H9 (cell line): ENCODE data around the gene FSTL4. TPM values are rescaled to one million over a fixed set of nuclear protein-coding genes. Genes with fewer than 3 reads are reported as not detected.

Experiments used
- DNase-seq: peaks from one replicate; pipeline ENCODE4 v3.0.0-alpha.2; 2017
- H2AFZ ChIP-seq: one replicate; pipeline ENCODE4 v1.6.1; 2013; ENCODE audit warnings: mild to moderate bottlenecking, low read length, control low read depth, moderate library complexity
- H2AK5ac ChIP-seq: 2 replicates; pipeline ENCODE4 v1.6.1; 2013; ENCODE audit warnings: low read length, control low read depth, mixed read lengths; ENCODE audit not compliant: insufficient read length
- H2BK120ac ChIP-seq: one replicate; pipeline ENCODE4 v1.6.1; 2013; ENCODE audit warnings: low read depth, mild to moderate bottlenecking, low read length, control low read depth, inconsistent platforms; ENCODE audit not compliant: poor library complexity, severe bottlenecking
- H2BK12ac ChIP-seq: 2 replicates; pipeline ENCODE4 v1.6.1; 2013; ENCODE audit warnings: low read length, control low read depth, mixed read lengths, low read depth; ENCODE audit not compliant: insufficient read length
- H2BK15ac ChIP-seq: 2 replicates; pipeline ENCODE4 v1.6.1; 2013; ENCODE audit warnings: low read depth, low read length, control low read depth
- H2BK20ac ChIP-seq: one replicate; pipeline ENCODE4 v1.6.1; 2013; ENCODE audit warnings: low read depth, mild to moderate bottlenecking, low read length, control low read depth, inconsistent platforms; ENCODE audit not compliant: poor library complexity, severe bottlenecking
- H2BK5ac ChIP-seq: 2 replicates; pipeline ENCODE4 v1.6.1; 2013; ENCODE audit warnings: low read length, control low read depth, mixed read lengths; ENCODE audit not compliant: insufficient read length
- H3K14ac ChIP-seq: 2 replicates; pipeline ENCODE4 v1.6.1; 2013; ENCODE audit warnings: low read length, control low read depth; ENCODE audit not compliant: insufficient read depth
- H3K18ac ChIP-seq: 2 replicates; pipeline ENCODE4 v1.6.1; 2013; ENCODE audit warnings: low read depth, mild to moderate bottlenecking, mixed read lengths, low read length, control low read depth; ENCODE audit not compliant: insufficient read length
- H3K23ac ChIP-seq: 2 replicates; pipeline ENCODE4 v1.6.1; 2013; ENCODE audit warnings: low read length, control low read depth, mixed read lengths, low read depth; ENCODE audit not compliant: insufficient read length
- H3K23me2 ChIP-seq: 2 replicates; pipeline ENCODE4 v1.6.1; 2013; ENCODE audit warnings: low read depth, mild to moderate bottlenecking, mixed read lengths, low read length, control low read depth; ENCODE audit not compliant: insufficient read length, poor library complexity, severe bottlenecking
- H3K27ac ChIP-seq: 2 replicates; pipeline ENCODE4 v1.5.1; 2013; ENCODE audit warnings: low read length, control low read depth, mixed read lengths, low read depth; ENCODE audit not compliant: insufficient read length
- H3K27me3 ChIP-seq: 2 replicates; pipeline ENCODE4 v1.6.1; 2013; ENCODE audit warnings: low read length, control low read depth, inconsistent platforms; ENCODE audit not compliant: insufficient read depth
- H3K4ac ChIP-seq: 2 replicates; pipeline ENCODE4 v1.6.1; 2013; ENCODE audit warnings: low read depth, mild to moderate bottlenecking, control low read depth, inconsistent platforms, low read length, moderate library complexity
- H3K4me1 ChIP-seq: 2 replicates; pipeline ENCODE4 v1.6.1; 2013; ENCODE audit warnings: low read length, control low read depth, inconsistent platforms; ENCODE audit not compliant: insufficient read depth
- H3K4me2 ChIP-seq: 2 replicates; pipeline ENCODE4 v1.6.1; 2013; ENCODE audit warnings: low read length, control low read depth, mixed read lengths; ENCODE audit not compliant: insufficient read length, insufficient read depth
- H3K56ac ChIP-seq: 2 replicates; pipeline ENCODE4 v1.6.1; 2013; ENCODE audit warnings: low read depth, mild to moderate bottlenecking, mixed read lengths, low read length, control low read depth; ENCODE audit not compliant: insufficient read length
- H3K79me1 ChIP-seq: 2 replicates; pipeline ENCODE4 v1.6.1; 2013; ENCODE audit warnings: low read depth, mild to moderate bottlenecking, moderate library complexity, low read length, control low read depth, inconsistent platforms; ENCODE audit not compliant: insufficient read depth, poor library complexity, severe bottlenecking
- H3K79me2 ChIP-seq: 2 replicates; pipeline ENCODE4 v1.6.1; 2013; ENCODE audit warnings: low read length, control low read depth, inconsistent platforms; ENCODE audit not compliant: insufficient read depth
- H3K9ac ChIP-seq: 2 replicates; pipeline ENCODE4 v1.6.1; 2013; ENCODE audit warnings: low read length, control low read depth, mixed read lengths; ENCODE audit not compliant: insufficient read length; ENCODE audit errors: extremely low read depth
- H3K9me3 ChIP-seq: one replicate; pipeline ENCODE4 v1.6.1; 2013; ENCODE audit warnings: low read depth, low read length, inconsistent platforms; ENCODE audit not compliant: control insufficient read depth
- H3T11ph ChIP-seq: one replicate; pipeline ENCODE4 v1.6.1; 2013; ENCODE audit warnings: mild to moderate bottlenecking, low read length, control low read depth, inconsistent platforms
- H4K20me1 ChIP-seq: one replicate; pipeline ENCODE4 v1.6.1; 2013; ENCODE audit not compliant: control insufficient read depth, insufficient read length, insufficient read depth
- H4K5ac ChIP-seq: 2 replicates; pipeline ENCODE4 v1.6.1; 2013; ENCODE audit warnings: low read depth, mild to moderate bottlenecking, mixed read lengths, low read length, control low read depth; ENCODE audit not compliant: insufficient read length
- H4K8ac ChIP-seq: replicated peaks from 2 replicates; pipeline ENCODE4 v1.6.1; 2013; ENCODE audit warnings: low read length, control low read depth, mixed read lengths, low read depth; ENCODE audit not compliant: insufficient read length
- H4K91ac ChIP-seq: 2 replicates; pipeline ENCODE4 v1.6.1; 2013; ENCODE audit warnings: low read depth, mild to moderate bottlenecking, moderate library complexity, mixed read lengths, low read length, control low read depth; ENCODE audit not compliant: insufficient read length
- H3K27ac Mint-ChIP-seq, 3 experiments: 2 replicates in 2 of 3; 3 replicates in 1 of 3; pipeline ENCODE4 v1.8.0; 2020 to 2021; ENCODE audit warnings: mixed read lengths in 3 of 3, mild to moderate bottlenecking in 1 of 3, moderate library complexity in 1 of 3
- H3K27me3 Mint-ChIP-seq: 2 replicates; pipeline ENCODE4 v1.8.0; 2021; ENCODE audit warnings: low read depth, mild to moderate bottlenecking, moderate library complexity, mixed read lengths
- H3K36me3 Mint-ChIP-seq, 3 experiments: 2 replicates in 2 of 3; 3 replicates in 1 of 3; pipeline ENCODE4 v1.8.0; 2020 to 2021; ENCODE audit warnings: low read depth in 3 of 3, mixed read lengths in 3 of 3; ENCODE audit not compliant: insufficient read depth in 1 of 3
- H3K4me1 Mint-ChIP-seq, 2 experiments: 2 replicates each; pipeline ENCODE4 v1.8.0; 2020; ENCODE audit warnings: mixed read lengths in 2 of 2
- H3K4me3 Mint-ChIP-seq, 2 experiments: 2 replicates in 1 of 2; 3 replicates in 1 of 2; pipeline ENCODE4 v1.8.0; 2020 to 2021; ENCODE audit warnings: mild to moderate bottlenecking in 2 of 2, mixed read lengths in 2 of 2, moderate library complexity in 1 of 2
- H3K9me3 Mint-ChIP-seq, 2 experiments: 2 replicates in 1 of 2; 3 replicates in 1 of 2; pipeline ENCODE4 v1.8.0; 2020; ENCODE audit warnings: mild to moderate bottlenecking in 2 of 2, mixed read lengths in 2 of 2, moderate library complexity in 1 of 2
- WGBS: extraction: QIAGEN DNeasy Blood & Tissue Kit; methylation state at CpG from one replicate; pipeline ENCODE4 v1.1.7; 2013; ENCODE audit warnings: missing lambda C conversion rate, low lambda C conversion rate, mixed read lengths; ENCODE audit not compliant: insufficient read length; ENCODE audit errors: extremely low coverage; 5-methylcytosine and 5-hydroxymethylcytosine counted together
- total RNA-seq: library from RNA; stranded (reverse); gene quantifications from 2 replicates; pipeline ENCODE4 v1.2.1, GENCODE V29; 2021
- TF ChIP-seq, protein P1 (sequence below): fragments of 200-600 bp; sonication (generic); conservative IDR thresholded peaks from 3 replicates; pipeline ENCODE4 v1.8.0; 2021; ENCODE audit warnings: antibody characterized with exemption, mild to moderate bottlenecking

Gene FSTL4
- total RNA-seq, 1 experiment from 2014 or later: 5.7 TPM

DNA sequence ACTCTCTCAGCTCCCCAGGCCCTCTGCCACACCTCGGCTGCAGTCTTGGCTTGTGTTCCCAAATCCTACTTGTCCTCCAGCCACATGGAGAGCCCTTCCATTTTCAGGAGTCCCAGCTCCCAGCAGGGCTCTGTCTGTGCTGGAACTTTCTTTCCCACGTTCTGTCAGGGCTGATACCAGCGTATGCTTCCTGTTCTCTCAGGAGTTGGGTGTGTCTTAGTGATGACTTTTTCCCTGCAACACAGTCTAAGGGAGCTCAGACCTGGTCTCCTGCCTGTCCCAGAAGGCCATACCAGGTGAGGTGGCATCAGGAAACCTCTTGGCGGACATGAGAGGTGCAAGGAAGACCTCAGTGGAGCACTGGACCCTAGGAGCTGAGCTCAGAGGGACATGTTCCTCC is 334.0 kb downstream of the FSTL4 start:
- Histone ChIP-seq H2AFZ (no peak overlapping the region), H2BK20ac (no peak overlapping the region), H2AK5ac (no peak overlapping the region), H3K56ac (no peak overlapping the region), H3K18ac (no peak overlapping the region), H3K4me2 (no peak overlapping the region), H2BK12ac (no peak overlapping the region), H3K23me2 (no peaks in the 10 kb centered on the region), H3K79me2 (no peaks in the 10 kb centered on the region), H3K9ac (no peak overlapping the region), H4K91ac (no peak overlapping the region), H3K27me3 (no peaks in the 10 kb centered on the region), H3K9me3 (no peaks in the 10 kb centered on the region), H4K5ac (no peak overlapping the region), H3K23ac (no peak overlapping the region), H3K27ac (no peak overlapping the region), H4K20me1 (no peaks in the 10 kb centered on the region), H3T11ph (no peak overlapping the region), H3K79me1 (no peaks in the 10 kb centered on the region), H2BK120ac (no peak overlapping the region), H4K8ac (no peak overlapping the region), H3K14ac (no peak overlapping the region; the same call in 1 of the 2 replicates), H2BK5ac (no peak overlapping the region), H3K4me1 (no peaks in the 10 kb centered on the region), H3K4ac (no peak overlapping the region), H2BK15ac (no peak overlapping the region)
- WGBS: no CpG with 5 or more reads among the region's 4 CpGs
- H3K4me1 Mint-ChIP-seq: peaks cover 3 to 7% of the 10 kb centered on the region in 2 experiments
- no peak overlapping the region; a peak in 1 of 5 replicates for H3K4me3 Mint-ChIP-seq
- no peak overlapping the region for H3K27ac Mint-ChIP-seq
- no peak for DNase-seq
- H3K36me3 Mint-ChIP-seq: peaks cover 0 to 7% (median 2%) of the 10 kb centered on the region in 3 experiments; a peak in 3 of 7 replicates
- peaks cover 1% of the 10 kb centered on the region; the same call in 1 of the 2 replicates for H3K27me3 Mint-ChIP-seq
- peaks cover 8% of the 10 kb centered on the region in 2 experiments; a peak in 4 of 5 replicates for H3K9me3 Mint-ChIP-seq
- TF ChIP-seq, protein P1, sequence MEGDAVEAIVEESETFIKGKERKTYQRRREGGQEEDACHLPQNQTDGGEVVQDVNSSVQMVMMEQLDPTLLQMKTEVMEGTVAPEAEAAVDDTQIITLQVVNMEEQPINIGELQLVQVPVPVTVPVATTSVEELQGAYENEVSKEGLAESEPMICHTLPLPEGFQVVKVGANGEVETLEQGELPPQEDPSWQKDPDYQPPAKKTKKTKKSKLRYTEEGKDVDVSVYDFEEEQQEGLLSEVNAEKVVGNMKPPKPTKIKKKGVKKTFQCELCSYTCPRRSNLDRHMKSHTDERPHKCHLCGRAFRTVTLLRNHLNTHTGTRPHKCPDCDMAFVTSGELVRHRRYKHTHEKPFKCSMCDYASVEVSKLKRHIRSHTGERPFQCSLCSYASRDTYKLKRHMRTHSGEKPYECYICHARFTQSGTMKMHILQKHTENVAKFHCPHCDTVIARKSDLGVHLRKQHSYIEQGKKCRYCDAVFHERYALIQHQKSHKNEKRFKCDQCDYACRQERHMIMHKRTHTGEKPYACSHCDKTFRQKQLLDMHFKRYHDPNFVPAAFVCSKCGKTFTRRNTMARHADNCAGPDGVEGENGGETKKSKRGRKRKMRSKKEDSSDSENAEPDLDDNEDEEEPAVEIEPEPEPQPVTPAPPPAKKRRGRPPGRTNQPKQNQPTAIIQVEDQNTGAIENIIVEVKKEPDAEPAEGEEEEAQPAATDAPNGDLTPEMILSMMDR: no peak
